ENCODE results near the gene KDM3A.

KDM3A gene

DNA sequence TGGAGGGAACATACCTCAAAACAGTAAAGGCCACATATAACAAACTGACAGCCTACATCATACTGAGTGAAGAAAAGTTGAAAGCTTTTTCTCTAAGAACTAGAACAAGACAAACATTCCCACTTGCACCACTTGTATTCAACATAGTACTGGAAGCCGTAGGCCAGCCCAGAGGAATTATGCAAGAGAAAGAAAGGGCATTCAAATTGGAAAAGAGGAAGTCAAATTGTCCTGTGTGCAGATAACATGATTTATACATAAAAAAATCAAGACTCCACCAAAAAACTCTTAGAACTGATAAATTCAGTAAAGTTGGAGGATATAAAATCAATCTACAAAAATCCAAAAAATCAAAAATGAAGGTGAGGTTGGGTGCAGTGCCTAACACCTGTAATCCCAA, 8.0 kb upstream of the KDM3A start:
- no peak for DNase-seq

DNA sequence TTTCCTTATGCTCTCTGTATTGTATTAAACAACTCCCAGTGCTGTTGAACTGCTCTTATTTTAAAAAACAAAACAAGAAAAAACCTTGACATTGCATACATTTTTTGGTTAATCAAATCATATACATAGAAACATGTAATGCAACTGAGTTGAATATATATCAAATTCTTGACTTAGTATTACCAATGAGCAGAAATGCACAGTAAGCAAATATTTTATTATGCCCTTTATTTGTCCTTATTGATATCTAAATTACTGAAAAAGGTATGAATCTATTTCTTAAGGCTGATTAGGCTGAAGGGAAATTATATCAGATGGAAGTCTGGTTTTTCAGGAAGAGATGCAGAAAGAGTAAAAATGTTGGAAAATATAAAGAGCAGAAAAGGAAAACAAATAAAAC, 6.9 kb upstream of the KDM3A start:
- DNase-seq, result no peak

DNA sequence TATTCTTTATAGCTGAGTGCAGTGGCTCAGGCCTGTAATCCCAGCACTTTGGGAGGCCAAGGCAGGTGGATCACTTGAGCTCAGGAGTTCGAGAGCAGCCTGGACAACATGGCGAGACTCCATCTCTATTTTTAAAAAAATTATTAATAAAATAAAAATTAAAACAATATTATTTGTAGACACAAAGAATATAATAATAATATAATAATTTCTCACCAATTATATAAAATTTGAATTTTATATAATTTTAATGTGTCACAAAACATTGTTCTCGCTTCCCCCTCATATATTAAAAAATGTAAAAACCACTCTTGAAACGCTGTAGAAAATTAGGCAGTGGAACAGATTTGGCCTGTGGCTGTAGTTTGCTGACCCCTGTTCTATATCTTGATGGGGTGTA, 5.6 kb upstream of the KDM3A start:
- no peak for DNase-seq

DNA sequence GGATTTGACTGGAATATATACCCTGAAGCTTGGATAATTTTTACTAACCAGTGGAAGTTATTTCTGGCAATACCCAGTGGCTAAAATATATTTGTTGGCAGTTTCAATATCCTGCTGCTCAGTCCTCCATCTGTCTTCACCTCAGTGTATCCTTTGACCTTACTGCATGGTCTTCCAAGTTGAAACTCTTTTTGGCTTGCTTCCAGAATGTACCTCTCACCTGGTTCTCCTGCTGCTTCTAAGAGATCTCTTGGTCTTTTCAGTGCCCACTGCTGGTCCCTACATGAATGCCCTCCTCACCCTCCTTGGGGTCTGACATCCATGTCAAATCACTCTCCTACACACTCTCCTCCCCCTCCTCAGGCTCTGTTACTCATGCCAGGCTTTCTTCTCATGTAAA, 4.8 kb upstream of the KDM3A start:
- no peak for DNase-seq

DNA sequence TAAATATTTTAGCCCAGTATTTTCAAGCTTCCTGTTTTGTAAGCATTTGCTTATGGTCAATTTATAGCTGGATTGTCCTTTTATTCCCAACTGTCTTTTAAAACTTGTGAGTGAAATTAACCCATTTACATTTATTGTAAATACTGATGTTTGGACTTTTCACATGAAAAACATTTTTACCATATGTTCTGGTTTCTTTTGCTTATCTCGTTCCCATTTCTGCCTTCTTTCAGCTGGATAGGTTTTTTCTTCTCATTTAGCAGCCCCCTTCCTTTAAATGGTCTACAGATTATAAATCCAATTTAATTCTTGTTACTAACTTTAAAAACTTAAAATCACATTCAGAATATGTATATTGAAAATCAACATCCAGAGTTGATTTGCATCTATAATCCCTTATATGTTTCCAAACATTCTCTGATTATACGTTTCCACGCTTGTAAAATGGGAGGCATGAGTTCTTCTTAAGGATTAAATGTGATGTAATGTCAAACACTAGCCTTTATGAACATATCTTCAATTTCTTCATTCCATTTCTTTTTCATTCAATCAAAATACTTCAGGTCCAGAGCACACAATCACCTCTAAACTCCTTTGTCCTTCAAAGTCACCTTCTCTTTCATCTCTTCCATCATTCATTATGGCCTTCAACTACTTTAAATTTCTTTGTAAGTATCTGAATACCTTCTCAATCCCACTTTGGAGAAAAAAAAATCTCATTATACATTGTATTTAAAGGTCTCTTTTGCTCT, 1.1 kb upstream of the KDM3A start:
- DNase-seq, result no peak

DNA sequence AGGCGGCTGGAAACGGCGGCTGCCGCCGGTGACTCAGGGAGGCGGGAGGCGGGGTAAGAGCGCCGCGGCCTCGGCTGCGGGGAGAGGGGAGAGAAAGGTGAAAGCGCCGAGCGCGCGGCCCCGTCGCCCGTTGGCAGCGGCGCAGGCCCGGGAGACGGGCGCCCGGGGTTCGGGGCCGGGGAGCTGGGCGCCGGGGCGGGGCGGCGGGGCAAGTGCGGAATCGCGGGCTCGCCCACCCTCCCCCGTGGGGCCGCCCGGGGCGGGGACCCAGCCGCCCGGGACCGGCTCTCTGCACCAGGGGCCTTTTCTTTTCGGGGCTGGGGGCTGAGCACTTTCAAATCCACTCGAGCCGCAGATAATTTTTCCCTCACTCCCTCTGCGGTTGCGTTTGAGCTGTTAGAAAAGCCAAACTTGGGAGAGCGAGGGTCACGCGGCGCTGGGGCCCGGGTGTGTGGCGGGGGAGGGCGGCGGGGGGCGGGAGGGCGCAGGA, 266 bp downstream of the KDM3A start:
- no peak for DNase-seq

DNA sequence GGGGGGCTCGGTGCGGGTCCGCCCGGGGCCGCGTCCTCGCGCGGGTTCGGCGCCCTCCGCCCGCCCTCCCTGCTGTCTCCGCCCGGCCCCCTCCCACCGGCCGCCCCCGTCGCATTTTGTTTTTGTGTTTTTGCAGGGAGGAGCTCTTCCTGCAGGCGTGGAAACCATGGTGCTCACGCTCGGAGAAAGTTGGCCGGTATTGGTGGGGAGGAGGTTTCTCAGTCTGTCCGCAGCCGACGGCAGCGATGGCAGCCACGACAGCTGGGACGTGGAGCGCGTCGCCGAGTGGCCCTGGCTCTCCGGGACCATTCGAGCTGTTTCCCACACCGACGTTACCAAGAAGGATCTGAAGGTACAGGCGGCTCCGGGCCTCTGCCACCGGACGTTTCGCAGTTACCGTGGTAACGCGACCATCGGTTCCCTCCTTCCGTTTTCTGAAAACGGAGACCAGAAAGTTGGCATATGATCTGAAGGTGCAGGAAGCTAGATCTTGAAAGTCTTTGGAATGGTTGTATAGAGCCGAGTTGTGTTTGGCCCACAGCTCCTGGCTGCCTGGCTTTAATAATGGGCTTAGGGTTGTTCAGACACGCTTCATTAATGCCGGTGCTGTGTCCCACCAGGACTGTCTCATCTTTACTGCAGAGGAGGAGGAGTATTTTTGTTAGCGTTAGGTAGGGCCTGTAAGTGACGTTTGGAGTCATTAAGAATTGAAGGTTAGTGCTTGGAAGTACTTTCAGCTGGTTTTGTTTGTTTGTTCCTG, 891 bp downstream of the KDM3A start:
- DNase-seq, result peak; percentile 33

DNA sequence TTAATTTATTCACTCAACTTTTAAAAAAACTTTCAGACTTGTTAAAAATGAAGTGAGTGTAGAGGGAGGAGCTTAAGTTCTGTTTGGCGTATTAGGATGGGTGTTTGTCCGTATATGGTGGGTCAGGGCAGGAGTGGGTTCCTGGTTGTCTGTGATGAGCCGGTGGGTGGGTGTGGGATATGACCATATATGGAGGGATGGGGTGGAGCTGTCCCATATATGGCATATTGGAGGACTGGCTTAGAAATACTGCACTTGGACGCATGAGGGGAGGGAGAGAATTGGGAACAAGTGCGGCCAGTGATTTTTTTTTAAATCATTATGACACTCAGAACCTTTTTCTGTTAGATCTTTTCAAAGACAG, 1.5 kb downstream of the KDM3A start:
- DNase-seq, result peak; percentile 60

DNA sequence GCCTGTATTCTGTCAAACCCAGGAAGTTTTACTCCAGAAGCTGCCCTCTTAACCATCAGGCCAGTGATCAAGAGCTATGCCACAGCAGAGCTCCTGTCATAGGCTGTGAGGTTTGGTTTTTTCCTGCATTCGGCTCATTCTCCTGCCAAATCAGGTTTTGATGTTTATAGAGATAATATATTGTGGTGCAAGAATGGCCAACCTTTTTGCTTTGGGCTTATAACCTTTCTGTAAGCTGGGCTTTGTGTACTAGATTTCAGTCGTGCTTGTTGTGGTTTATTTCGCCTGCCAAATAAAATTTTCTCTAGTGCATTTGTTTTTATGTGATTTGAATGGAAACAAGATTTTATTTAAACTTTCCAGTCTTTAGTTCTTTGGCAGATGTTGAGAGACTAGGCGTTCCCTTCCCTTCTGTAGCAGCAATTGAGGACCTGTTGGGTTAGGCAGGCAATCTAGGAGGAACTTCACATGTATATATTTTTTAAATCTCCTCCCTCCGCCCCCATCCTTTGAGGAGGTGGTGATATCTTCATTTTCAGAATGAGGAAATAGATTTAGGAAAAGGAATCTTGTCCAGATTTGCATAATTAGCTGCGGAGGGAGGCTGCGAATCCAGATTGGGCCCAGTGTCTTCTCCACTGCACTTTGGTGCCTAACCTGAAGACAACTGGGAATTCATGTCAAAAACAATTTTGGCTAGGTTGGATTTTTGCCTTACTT, 2.6 kb downstream of the KDM3A start:
- no peak for DNase-seq

DNA sequence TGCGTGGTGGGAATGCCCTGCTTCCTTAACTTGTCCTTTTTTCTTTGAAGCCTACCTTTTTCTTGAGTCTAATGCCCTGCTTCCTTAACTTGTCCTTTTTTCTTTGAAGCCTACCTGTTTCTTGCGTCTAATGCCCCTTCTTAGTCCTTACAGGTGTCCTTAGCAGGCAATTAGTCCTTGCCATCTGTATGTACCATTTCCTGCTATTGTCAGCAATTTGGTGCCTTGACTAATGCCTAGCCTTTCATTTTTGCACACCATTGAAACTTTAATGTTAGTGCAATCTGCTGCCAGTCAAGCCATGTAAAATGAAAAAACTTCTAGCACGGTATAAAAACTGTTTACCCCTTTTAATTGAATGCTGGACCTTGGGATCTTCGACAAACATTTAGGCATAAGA, 4.3 kb downstream of the KDM3A start:
- DNase-seq, result no peak

DNA sequence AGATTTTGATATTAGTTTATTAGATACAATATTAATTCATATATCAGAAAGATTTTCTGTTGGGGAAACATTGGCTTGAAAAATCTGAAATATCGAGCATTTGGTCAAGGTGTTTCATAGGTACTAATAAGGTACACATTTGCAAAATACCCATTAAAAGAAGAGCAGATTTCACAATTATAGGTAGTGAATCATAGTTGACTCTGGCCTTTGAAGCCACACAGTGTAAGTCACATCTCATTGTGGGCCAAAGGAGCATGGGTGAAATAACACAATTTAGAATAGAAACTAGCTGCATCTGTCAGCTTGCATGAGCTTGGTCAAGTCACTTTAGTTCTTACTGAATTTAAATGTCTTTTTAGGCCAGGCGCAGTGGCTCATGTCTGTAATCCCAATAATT, 4.9 kb downstream of the KDM3A start:
- DNase-seq, result no peak

DNA sequence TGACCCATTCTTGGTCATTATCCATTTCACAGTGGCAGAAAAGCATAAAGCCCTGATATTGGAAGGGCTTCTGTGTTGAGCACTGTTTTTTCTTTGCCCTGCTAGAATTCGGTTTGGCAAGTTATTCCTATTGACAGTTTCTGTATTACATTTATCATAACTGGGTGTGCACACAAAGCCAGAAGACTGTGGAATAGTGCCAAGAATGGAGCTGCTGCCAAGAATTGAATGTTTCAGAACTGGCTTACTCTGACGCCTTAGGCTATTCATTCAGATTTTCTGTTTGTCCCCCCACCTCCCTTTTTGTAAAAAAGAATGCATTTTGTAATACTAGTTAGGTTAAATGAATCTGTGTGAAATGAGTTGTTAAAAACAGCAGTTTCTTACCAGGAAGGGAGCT, 12.7 kb downstream of the KDM3A start:
- DNase-seq, result peak; percentile 68

DNA sequence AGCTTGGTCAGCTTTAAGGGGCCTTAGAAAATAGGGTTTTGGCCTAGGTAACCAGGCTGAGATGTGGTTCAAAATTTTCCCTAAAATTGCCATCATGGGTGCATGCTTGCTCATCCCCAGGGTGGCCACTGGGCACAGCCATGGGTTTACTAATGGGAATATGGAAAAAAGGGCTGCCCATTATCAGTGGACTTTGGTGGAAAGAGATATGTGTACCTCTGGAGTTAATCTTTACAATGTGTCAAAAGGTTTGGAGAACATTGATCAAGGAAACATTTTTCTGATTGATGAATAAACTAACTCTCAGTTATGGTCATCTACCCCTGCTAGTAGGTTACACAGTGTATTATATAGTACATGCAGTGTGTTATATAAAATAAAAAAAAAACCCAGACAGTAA, 13.1 kb downstream of the KDM3A start:
- no peak for DNase-seq

DNA sequence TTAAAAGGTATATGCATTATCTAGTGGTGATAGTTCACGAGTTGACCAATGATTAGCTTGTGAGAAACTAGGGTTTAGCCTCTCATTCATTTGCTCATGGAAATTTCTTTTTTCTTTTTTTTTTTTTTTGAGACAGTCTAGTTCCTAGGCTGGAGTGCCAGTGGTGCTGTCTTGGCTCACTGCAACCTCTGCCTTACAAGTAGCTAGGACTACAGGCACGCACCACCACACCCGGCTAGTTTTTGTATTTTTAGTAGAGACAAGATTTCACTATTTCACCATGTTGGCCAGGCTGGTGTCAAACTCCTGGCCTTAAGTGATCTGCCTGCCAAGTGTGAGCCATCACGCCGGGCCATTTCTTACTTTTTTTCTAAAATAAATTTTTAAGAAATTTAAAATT, 14.0 kb downstream of the KDM3A start:
- no peak for DNase-seq

DNA sequence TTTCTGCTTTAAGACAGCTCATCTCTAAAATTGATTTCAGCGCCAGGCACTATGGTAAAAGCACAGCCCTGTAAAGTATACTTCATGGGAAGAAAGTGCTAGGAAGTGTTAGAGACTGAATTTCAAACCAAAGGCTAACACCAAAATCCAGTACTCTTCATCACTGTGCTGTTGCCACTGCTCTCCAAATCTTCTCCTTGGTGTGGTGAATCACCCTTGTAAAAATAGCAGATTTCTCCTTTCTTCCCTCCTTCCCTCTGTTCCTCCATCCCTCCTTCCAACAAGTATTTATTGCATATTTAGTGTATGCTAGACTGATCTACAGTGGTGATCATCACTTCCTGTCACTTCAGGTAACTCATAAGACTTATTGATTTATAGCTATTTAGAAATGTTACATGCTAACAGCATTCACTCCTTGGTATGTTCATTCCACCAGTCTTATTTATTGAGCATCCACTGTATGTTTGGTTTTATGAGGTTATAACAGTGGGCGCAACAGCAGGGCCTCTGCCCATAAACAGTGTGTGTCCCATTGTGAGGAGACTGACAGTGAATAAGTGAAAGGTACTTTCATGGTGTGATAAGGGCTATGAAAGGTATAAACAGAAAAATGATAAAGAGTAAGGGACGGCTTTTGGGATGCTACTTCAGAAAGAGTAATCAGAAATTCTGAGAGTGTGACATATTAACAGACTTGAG, 20.0 kb downstream of the KDM3A start:
- DNase-seq, result no peak

DNA sequence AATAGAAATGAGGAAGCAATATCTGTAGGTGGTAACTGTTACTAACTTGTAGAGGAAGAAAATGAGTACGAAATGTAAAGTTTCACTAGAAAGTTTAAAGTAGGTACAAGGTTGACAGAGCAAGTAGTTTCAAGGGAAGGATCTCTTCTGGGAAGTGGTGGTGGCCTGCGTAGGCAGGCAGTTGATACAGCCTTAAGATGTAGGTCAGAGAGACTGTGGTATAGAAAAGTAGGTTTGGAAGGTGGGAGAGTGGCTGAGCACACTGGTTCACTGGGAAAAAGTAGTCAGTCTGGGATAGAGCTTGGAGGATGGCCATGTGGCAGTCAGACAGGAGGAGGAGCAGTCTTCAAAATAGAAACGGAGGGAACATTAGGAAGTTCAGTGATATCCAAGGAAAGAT, 23.5 kb downstream of the KDM3A start:
- no peak for DNase-seq

DNA sequence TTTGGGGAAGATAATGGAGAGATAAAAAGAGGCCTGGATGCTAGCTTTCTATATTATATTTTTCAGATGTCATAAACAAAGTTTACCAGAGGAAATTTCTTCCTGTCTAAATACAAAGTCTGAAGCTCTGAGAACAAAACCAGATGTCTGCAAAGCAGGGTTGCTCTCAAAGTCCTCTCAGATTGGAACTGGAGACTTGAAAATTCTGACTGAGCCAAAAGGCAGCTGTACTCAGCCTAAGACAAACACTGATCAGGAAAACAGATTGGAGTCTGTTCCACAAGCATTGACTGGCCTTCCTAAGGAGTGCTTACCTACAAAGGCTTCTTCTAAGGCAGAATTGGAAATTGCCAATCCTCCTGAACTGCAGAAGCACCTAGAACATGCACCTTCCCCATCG, 25.1 kb downstream of the KDM3A start:
- DNase-seq, result no peak

DNA sequence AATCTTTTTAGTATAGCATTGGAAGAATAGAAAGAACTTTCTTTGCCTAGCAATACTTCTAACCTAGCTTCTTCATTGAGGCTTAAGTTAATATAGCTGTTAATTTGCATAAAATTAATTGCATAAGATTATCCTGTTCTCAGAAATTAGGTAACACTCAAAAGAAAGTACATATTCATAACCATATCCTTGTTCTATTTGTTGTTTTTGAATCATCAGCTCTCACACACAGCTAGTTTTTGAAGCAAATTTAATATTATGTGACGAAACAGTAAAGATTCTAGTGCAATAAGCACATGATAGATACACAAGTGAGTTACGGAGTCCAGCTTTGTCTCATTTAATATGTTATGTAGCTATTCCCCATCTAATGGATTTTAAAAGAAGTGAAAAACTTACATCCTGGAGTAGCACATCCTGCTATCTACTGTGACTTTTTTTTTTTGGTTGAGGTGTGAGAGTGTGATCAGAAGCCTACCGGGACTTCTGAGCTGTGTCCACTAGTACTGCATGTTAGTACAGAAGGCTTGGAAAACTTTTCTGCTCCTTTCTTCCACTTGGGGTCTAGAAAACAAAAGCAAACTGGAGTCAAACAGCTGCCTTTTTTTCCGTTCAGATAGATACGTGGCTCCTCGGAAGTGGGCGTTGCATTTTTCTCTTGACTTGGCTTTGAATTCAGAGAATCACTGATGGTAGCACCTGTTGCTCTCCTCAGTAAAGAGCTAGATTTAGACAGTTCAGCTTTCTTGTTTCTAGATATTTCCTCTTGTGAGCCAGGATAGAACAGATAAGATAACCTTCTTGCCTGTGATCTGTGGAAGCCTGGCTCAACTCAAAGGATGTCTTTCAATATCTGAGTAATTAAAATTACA, 27.2 kb downstream of the KDM3A start:
- DNase-seq, result no peak

DNA sequence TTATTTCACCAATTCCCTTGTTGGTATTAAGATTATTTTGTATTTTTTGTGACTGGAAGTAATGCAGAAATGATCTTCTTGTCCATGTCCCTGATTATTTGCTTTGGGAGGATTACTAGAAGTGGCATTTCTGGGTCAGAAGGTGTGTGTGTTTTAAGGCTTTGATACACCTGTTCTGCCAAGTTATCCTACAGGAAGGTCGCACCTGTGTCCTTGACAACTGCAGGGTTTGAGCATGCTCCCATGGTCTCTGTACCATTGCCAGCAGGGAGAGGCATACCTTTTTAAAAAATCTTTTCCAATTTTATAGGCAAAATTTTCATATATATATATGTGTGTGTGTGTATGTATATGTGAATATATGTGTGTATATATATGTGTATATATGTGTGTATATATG, 29.7 kb downstream of the KDM3A start:
- no peak for DNase-seq

DNA sequence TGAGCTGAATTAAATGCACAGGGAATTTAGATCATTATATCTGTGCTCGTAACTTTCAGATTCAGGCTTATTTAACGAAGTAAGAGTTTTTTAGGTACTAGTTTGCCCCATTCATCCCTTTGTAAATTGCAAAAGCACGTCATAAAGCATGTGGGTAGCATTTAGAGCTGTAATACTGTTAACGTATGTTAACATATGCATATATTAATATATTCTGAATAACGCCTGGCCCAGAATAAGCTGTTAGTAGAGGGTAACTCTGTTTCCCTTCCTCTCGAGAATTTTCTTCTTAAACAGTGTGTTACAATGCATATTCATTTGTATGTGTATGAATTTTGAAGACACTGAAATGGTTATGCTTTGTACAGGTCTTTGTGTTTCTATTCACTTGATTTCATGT, 30.5 kb downstream of the KDM3A start:
- DNase-seq, result no peak

DNA sequence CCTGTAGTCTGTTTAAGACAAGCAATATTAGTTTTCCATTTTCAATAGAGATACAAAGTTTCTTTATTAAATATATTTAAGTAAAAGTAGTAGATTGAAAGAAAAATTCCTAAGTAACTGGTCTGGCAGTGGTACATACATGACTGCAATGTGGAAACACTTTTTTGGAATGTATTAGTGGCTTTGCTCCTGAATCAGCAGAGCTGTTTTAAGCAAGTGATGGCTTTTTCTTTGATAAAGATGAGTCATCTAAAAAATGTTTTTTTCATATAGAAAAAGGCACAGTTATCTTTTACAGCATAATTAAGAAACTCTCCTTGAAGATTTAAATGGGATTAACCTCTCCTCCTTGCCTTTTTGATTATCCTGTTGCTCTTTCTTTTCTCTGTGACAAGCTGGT, 34.9 kb downstream of the KDM3A start:
- DNase-seq, result no peak

DNA sequence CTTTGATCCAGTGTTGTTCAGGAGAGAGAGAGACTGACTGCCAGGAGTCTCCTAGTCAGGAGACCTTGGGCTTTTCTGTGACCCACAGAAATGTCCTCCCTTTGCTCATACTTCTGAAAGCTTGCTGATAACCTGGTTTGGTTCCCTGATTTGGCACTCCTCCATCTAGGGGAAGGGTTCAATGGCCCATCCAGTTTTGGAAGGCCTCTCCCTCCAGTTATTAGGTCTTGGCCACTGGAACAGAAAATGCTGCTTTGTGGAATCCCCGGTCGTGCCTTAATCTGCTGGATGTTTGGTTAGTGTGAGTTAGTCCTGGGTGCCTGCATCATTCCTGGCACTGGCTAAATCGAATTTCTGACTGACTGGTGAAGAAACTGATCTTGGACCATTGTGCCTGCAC, 35.7 kb downstream of the KDM3A start:
- no peak for DNase-seq
